Prostate gland (tissue), 2 donors: ENCODE data around the gene KRTAP22-1. TPM values are rescaled to one million over a fixed set of nuclear protein-coding genes. Genes with fewer than 3 reads are reported as not detected.

Experiments
- DNase-seq: peaks from one replicate; pipeline ENCODE4 v3.0.0-alpha.2; 2019; ENCODE audit warnings: low spot score
- H3K27ac ChIP-seq, 2 donors: fragments of 200-600 bp; sonication (generic); 2 replicates each; pipeline ENCODE4 v1.5.1; 2017 to 2019
- H3K27me3 ChIP-seq: fragments of 200-600 bp; sonication (generic); replicated peaks from 2 replicates; pipeline ENCODE4 v1.5.1; 2019; ENCODE audit not compliant: insufficient read depth
- H3K36me3 ChIP-seq, 2 donors: fragments of 200-600 bp; sonication (generic); 1 replicate in 1 of 2; 2 replicates in 1 of 2; pipeline versions ENCODE4 v1.5.1 to v1.8.1; 2017 to 2019
- H3K4me1 ChIP-seq: fragments of 200-600 bp; sonication (generic); replicated peaks from 2 replicates; pipeline ENCODE4 v1.5.1; 2019
- H3K4me3 ChIP-seq, 2 donors: fragments of 200-600 bp; sonication (generic); 2 replicates each; pipeline ENCODE4 v1.5.1; 2017 to 2019
- H3K9me3 ChIP-seq: fragments of 200-600 bp; sonication (generic); 2 replicates; pipeline ENCODE4 v1.5.1; 2017
- CTCF ChIP-seq, 4 experiments: fragments of 200-600 bp in 2 of 4; fragments of 450-650 bp in 2 of 4; sonication (generic) in 2 of 4; IDR thresholded peaks; 1 replicate in 3 of 4; 2 replicates in 1 of 4; pipeline ENCODE4 v1.5.1; 2016 to 2019; ENCODE audit warnings: antibody characterized with exemption in 4 of 4, mild to moderate bottlenecking in 2 of 4, moderate library complexity in 2 of 4
- POLR2A ChIP-seq: fragments of 450-650 bp; IDR thresholded peaks from one replicate; pipeline ENCODE4 v1.6.1; 2016; ENCODE audit warnings: antibody characterized with exemption, mild to moderate bottlenecking
- POLR2AphosphoS5 ChIP-seq: sonication (generic); formaldehyde crosslinking; IDR thresholded peaks from one replicate; pipeline ENCODE4 v1.6.1; 2017; ENCODE audit warnings: antibody characterized with exemption
- WGBS: methylation state at CpG from one replicate; pipeline ENCODE4 v1.1.5; 2018; 5-methylcytosine and 5-hydroxymethylcytosine counted together
- intact Hi-C: fragments of 100-400 bp; cut with DNase I; formaldehyde crosslinking; loops from one replicate; pipeline ENCODE4 v1.14.2; 2022
- total RNA-seq, 2 donors: library from RNA; depleted of rRNA; stranded (reverse); fragments of >200 nt; gene quantifications; one replicate each; pipeline ENCODE4 v1.1.0, GENCODE V29; 2016

The KRTAP22-1 gene
- total RNA-seq, 2 donors from 2014 or later: not detected

DNA sequence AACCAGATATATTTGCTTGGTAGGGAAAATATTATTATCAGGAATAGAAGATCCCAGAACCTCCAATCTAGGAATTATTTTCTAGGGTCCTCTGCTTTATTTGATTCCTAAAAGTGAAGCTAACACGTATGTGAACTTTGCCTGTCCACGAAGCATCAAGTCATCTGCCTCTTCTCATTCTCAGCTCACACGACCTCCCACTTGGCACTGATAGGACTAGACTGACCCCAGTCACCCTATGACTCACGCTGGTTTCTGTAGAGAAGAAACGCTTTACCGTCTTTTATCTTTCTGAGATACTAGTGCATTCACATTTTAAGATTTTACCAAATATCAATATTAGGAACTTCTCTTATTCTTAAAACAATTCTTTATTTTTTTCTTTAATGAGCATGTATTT, 37.8 kb upstream of the KRTAP22-1 start:
- WGBS: 68% methylated on average over 6 of the region's 6 CpGs
- Histone ChIP-seq H3K4me3 (no peak overlapping the region), H3K36me3 (no peaks in the 10 kb centered on the region), H3K27me3 (no peaks in the 10 kb centered on the region), H3K27ac (no peak overlapping the region), H3K9me3 (no peaks in the 10 kb centered on the region), H3K4me1 (no peaks in the 10 kb centered on the region)
- TF ChIP-seq CTCF (IDR thresholded peaks at IDR 0.05) (no peak), POLR2AphosphoS5 (no peak)
- intact Hi-C loops: no loop called here
- DNase-seq: no peak

DNA sequence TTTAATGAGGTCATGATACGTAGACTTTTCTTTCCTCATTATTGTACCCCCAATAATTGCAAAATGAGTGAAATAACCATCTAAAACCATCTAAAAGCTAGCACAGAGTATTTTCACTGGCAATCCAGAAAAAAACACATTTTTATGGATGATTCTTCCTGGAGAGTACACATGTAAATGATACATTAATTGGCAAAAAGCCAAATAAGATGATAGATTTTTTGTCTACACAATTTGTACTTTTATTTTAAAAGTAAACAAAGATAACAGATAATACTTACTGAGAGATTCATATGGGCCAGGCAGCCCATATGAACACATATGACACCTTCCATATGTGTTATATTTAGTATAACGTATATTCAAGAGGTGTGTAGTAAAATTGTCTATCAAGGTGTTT, 37.3 kb upstream of the KRTAP22-1 start:
- Histone ChIP-seq H3K9me3 (no peaks in the 10 kb centered on the region), H3K4me3 (no peak overlapping the region), H3K4me1 (no peaks in the 10 kb centered on the region), H3K27me3 (no peaks in the 10 kb centered on the region), H3K27ac (no peak overlapping the region), H3K36me3 (no peaks in the 10 kb centered on the region)
- DNase-seq: no peak
- WGBS: 88% methylated on average over 2 of the region's 2 CpGs
- TF ChIP-seq POLR2A: no peak
- no peak for TF ChIP-seq CTCF (IDR thresholded peaks at IDR 0.05)
- TF ChIP-seq POLR2AphosphoS5: no peak
- intact Hi-C loops: no loop called here

- Histone ChIP-seq H3K27me3 (no peaks in the 10 kb centered on the region), H3K4me1 (no peaks in the 10 kb centered on the region), H3K36me3 (no peaks in the 10 kb centered on the region), H3K4me3 (no peak overlapping the region), H3K27ac (no peak overlapping the region), H3K9me3 (no peaks in the 10 kb centered on the region)
- DNase-seq: no peak
- intact Hi-C loops: no loop called here
- TF ChIP-seq POLR2AphosphoS5 (no peak), CTCF (IDR thresholded peaks at IDR 0.05) (no peak), POLR2A (no peak)
Measured at GRCh38 chr21:30567617-30568016, 33.3 kb upstream of the KRTAP22-1 start.

- no peaks in the 10 kb centered on the region for H3K4me1 ChIP-seq
- no peak overlapping the region for H3K27ac ChIP-seq
- intact Hi-C loops: no loop called here
- no peak overlapping the region for H3K4me3 ChIP-seq
- DNase-seq: no peak
- no peak for TF ChIP-seq POLR2A
- no peak for TF ChIP-seq CTCF (IDR thresholded peaks at IDR 0.05)
- TF ChIP-seq POLR2AphosphoS5: no peak
- no peaks in the 10 kb centered on the region for H3K27me3 ChIP-seq
- H3K9me3 ChIP-seq: no peaks in the 10 kb centered on the region
- H3K36me3 ChIP-seq: no peaks in the 10 kb centered on the region
Measured at GRCh38 chr21:30577766-30578165, 23.1 kb upstream of the KRTAP22-1 start.

DNA sequence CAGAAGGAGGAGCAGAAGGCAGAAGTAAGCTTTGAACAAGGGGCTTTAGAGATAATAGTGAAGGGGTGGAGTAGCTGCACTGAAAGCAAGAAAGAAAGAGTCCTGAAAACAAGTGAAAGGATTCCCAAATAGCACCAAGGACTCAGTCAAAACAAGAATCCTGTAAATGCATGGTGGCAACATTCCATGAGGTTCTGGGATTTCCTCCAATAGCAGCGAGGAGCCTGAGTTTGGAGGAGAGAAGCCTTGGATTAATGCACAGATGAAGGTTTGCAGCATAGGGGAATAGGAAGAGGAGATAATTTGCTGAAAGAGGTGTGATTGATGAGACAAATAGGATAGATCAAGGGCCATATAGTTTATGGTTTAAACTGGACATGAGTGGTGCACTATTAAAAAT, 21.5 kb upstream of the KRTAP22-1 start:
- DNase-seq: no peak
- TF ChIP-seq CTCF (IDR thresholded peaks at IDR 0.05) (no peak), POLR2A (no peak), POLR2AphosphoS5 (no peak)
- no peaks in the 10 kb centered on the region for H3K4me1 ChIP-seq
- H3K4me3 ChIP-seq: no peak overlapping the region
- H3K9me3 ChIP-seq: no peaks in the 10 kb centered on the region
- H3K27me3 ChIP-seq: no peaks in the 10 kb centered on the region
- intact Hi-C loops: no loop called here
- H3K27ac ChIP-seq: no peak overlapping the region
- H3K36me3 ChIP-seq: no peaks in the 10 kb centered on the region
- WGBS: 17% methylated on average over 1 of the region's 1 CpG
